IPS-NIHi11 (cell line): ENCODE data around the gene RRAS.
"Not testable (repeated sequence)": the region's sequence is repeated elsewhere in the genome, so short reads cannot be mapped to it uniquely, and the experiment has no call there.

Experiments
- DNase-seq: peaks from one replicate; pipeline ENCODE4 v3.0.0; 2012; ENCODE audit warnings: mixed read lengths, low spot score

Gene RRAS

DNA sequence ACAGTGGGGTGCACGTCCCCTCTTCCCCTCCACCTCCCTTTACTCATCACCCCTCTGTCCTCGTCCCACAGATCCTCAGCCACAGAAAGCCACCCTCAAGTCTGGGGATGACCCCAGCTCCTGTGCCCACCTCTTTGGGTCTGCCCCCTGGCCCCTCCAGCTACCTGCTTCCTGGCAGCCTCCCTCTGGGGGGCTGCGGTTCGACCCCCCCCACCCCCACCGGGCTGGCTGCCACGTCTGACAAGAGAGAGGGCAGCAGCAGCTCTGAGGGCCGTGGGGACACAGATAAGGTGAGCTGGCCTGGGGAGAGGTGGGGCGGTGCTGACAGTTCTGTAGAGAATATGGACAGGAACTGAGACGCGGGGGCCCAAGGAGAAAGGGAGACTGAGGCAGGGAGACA is 14.6 kb upstream of the RRAS start:
- DNase-seq, result no peak

- no peak for DNase-seq
These were observed 13.5 kb upstream of the RRAS start for GRCh38 chr19:49653466-49653806.

DNA sequence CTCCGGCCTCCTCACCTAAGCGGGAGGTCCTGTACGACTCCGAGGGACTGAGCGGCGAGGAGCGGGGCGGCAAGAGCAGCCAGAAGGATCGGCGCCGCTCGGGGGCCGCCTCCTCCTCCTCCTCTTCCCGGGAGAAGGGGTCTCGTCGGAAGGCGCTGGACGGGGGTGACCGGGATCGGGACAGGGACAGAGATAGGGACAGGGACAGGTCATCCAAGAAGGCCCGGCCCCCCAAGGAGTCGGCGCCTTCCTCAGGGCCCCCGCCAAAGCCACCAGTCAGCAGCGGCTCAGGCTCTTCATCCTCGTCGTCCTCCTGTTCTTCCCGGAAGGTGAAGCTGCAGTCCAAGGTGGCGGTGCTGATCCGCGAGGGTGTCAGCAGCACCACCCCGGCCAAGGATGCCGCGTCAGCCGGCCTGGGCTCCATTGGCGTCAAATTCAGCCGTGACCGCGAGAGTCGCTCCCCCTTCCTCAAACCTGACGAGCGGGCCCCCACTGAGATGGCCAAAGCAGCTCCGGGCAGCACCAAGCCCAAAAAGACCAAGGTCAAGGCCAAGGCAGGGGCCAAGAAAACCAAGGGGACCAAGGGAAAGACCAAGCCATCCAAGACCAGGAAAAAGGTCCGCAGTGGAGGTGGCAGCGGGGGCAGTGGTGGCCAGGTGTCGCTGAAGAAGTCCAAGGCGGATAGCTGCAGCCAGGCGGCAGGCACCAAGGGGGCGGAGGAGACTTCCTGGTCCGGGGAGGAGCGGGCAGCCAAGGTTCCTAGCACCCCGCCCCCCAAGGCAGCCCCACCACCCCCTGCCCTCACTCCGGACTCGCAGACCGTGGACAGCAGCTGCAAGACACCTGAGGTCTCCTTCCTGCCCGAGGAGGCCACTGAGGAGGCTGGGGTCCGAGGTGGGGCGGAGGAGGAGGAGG is 12.9 kb upstream of the RRAS start:
- no peak for DNase-seq

DNA sequence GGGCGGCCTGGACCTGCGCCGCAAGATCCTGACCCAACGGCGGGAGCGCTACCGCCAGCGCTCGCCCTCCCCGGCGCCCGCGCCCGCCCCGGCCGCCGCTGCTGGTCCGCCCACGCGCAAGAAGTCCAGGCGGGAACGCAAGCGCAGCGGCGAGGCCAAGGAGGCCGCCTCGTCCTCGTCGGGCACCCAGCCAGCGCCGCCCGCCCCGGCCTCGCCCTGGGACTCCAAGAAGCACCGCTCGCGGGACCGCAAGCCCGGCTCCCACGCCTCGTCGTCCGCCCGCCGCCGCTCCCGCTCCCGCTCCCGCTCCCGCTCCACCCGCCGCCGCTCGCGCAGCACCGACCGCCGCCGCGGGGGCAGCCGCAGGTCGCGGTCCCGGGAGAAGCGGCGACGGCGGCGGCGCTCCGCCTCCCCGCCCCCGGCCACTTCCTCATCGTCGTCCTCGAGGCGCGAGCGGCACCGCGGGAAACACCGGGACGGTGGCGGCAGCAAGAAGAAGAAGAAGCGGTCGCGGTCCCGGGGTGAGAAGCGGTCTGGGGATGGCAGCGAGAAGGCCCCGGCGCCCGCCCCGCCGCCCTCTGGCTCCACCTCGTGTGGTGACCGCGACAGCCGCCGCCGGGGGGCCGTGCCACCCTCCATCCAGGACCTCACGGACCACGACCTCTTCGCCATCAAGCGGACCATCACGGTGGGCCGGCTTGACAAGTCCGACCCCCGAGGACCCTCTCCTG is 12.0 kb upstream of the RRAS start:
- no peak for DNase-seq

- no peak for DNase-seq
These were observed 11.3 kb upstream of the RRAS start for GRCh38 chr19:49651029-49651819.

DNA sequence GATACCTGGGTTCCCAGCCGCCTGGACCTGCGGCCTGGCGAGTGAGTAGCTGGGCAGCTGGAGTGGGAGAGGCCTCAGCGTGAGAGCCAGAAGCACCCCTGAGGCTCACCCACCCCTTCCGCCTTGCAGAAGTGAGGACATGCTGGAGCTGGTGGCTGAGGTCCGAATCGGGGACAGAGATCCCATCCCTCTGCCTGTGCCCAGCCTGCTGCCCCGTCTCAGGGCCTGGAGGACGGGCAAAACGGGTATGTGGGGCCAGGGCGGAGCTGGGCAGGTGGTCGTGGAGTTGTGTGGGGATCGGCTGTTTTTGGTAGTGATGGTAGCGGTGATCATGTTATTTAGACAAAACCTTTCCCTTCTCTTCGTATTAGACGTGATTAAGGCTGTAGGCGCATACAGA is 6.6 kb upstream of the RRAS start:
- DNase-seq, result no peak

GRCh38 chr19:49645995-49646394 is 6.1 kb upstream of the RRAS start:
- DNase-seq, result no peak

DNA sequence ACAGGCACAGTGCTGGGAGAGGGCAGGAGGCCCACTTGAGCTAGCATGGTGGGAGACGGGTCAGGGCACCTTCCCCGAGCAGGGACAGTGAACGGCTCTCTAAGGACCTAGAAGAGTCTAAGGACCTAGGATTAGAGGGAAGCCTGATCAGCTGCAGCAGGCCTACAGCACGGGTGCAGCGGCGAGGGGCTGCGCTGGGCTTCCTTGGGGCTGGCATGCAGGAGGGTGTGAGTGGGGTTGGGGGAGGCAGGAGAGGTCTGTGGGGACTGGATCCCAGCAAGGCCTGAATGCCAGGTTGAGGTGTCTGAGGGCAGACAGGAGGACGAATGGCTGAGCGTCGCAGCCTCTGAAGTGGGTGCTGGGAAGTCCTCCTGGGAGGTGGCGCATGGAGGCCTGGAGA is 5.6 kb upstream of the RRAS start:
- DNase-seq, result no peak

GRCh38 chr19:49643466-49643865 is 3.5 kb upstream of the RRAS start:
- DNase-seq, result no peak

DNA sequence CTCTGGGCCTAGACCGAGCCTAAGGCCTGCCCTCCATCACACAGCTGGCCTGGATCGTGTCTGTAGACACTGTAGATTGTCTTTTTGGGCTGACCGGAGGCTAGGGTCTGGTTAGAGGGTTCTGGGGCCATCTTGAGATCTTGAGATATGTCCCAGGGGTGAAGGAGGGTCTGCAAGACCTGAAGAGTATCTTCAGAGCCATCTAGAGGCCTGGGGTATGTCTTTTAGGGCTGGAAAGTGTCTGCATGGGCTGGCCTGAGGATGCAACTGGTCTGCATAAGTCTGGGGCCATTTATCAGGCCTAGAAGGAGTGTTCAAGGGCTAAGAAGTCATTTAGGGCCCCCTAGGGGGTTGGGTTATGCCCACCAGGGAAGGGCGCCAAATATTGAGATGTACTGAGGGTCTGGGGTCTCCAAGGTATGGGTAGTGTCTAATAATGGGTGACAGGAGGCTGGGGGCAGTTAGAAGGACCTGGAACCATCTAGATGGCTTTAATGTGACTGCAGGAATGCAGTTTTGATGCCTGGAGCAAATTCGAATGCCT is 2.6 kb upstream of the RRAS start:
- DNase-seq, result no peak

DNA sequence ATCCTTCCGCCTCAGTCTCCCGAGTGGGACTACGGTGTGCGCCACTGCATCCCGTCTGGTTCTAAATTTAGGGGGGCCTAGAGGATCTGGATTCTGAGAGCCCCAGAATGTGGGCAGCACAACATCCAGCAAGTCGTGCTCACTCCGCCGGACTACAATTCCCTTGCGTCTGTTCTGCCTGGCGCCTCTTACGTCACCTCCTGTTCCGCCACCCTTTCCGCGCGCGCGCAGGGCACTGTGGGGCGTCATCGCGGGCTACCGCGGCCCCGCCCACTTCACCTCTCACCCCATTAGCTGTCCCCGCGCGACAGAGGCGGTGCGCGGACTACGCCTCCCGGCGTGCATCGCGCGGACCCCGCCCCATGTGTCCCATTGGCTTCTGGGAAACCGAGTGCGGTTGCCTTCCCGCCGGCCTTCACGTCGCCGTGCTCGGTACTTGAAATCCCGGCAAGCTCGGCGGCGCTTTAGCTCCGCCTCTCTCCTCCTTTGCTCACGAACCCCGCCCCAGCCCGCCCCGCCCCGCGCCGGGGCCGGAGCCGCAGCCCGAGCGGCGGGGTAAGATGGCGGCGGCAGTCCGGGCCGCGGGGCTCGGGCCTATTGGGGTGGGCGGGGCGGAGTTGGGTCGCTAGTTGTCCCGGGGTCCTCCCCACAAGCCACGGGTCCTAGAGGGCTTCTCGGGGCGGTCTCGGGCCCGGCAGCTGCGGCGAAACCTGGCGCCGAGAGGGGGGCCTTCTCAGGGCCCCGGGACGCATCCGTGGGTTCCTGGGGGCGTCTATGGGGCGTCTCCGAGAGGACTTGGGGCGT is 1.9 kb upstream of the RRAS start, which contains the start of gene SCAF1:
Gene SCAF1 (plus strand): TSS at position 522 of the 804 bp plus-strand sequence. CDS start 2,818 bp downstream, outside the sequence.
- DNase-seq, result peak; percentile 94

DNA sequence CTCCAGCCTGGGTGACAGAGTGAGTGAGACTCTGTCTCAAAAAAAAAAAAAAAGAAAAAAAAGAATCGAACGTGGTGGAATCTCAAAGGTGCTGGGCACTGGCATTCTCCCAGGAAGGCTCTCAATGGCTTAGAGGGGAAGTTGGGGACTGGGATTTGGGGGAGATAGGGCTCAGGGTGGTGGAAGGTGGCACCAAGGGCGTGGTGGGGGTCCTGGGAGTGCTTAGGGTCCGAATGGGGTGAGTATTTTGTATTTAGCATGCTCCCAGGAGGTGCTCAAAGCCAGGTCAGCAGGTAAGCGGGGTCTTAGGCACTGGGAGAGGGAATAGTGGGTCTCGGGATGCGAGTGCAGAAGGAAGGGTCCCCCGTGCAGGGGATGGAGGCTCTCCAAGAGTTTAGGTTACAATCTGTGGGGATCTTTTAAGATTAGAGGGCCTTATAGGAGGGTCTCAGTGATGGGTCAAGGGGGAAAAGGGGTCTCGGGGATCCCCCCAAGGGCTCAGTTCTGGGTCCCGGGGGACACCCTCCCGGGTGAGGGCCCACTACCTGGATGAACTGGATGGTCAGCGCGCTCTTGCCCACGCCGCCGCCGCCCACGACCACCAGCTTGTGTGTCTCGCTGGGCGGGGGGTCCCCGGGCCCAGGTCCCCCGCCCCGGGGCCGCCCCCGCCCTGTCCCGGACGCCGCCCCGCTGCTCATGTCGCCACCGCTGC is 386 bp downstream of the RRAS start:
- no peak for DNase-seq

GRCh38 chr19:49637821-49638738 is 1.9 kb downstream of the RRAS start:
- DNase-seq, result peak; percentile 65

DNA sequence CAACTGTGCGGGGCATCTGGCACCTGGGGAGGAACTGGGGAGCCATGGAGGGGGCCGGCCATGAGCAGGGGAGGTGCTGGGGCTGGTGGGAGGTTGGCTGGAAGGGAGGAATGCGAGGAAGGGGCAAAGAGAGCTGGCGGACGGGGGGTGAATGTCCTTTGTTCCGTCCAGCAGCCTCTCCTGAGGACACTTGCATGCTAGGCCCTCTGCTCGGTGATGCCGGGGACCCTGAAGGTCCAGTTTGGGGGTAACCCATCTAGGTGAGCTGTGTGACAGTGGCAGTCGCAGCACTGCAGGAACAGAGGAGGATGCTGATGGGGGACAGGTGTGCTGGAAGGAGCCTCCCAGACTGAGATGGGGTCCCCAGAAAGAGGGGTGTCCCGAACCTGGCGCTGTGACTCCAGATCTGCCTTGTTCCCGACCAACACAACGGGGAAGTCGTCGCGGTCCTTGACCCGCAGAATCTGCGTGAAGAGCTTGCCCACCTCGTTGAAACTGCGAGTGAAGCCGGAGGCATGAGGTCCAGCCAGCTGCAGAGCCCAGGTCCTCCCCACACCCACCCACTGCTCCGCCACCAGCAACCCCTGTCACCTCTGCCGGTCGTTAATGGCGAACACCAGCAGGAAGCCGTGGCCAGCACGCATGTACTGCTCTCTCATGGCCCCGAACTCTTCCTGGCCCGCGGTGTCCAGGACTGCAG is 3.6 kb downstream of the RRAS start:
- DNase-seq, result no peak

DNA sequence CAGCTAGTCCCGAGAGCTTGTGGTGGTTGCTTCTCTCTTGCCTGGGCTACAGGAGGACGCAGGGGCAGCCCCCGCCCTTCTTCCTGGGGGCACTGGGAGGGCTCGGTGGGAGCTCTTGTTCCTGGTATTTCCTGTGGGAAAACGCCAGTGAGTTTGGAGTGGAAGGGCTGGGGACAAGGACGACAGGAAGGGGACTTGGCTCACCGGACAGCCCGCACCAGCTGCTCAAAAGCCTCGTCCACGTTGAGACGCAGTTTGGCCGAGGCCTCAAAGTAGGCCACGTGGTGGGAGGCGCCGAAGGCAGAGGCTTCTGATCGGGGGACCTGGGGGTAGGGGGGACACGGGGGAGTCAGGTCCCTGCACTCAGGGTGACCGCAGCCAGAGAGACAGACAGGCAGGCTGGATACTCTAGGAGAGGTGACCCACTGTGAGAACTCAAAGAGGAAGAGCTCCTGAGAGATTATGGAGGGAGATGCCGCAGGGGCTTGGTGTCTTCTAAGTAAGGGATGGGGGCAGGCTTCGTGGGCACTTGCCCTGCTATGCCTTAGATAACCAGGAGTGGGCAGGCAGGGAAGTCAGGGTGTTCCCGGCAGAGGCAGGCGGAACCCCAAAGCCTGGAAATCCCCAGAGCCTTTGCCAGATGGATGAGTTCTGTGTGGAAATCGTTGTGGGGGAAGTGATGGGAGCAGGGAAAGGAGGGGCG is 4.3 kb downstream of the RRAS start:
- no peak for DNase-seq

DNA sequence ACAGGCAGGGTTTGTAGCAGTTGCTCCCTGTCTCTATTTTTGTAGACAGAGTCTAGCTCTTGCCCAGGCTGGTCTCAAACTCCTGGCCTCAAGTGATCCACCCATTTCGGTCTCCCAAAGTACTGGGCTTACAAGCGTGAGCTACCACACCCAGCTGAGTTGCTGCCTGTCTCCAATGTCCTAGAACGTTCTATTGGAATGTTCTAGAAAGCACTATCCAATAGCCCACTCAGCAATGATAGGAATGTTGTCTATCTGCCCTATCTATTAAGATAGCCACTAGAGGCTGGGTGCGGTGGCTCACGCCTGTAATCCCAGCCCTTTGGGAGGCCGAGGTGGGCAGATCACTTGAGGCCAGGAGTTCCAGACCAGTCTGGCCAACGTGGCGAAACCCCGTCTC is 6.7 kb downstream of the RRAS start:
- DNase-seq, result not testable (repeated sequence)

DNA sequence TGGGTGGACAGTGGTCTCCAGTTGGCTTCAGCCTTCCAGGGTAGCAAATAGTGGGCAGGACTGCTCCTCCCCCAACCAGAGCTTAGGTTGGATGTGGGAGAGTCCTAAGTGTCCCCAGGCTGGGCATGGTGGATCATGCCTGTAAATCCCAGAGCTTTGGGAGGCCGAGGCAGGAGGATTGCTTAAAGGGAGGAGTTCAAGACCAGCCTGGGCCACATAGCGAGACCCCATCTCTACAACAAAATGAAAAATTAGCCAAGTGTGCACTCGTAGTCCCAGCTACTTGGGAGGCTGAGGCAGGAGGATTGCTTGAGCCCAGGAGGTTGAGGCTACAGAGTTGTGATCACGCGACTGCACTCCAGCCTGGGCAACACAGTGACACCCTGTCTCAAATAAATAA is 7.4 kb downstream of the RRAS start:
- DNase-seq, result no peak

- DNase-seq, result no peak
These were observed 8.2 kb downstream of the RRAS start for GRCh38 chr19:49631610-49632192.
